HL-60 (cell line): ENCODE results near the gene PRKCE.

Source experiments
- DNase-seq, 2 experiments: peaks; one replicate each; pipeline ENCODE4 v3.0.0-alpha.2; 2010 to 2020; ENCODE audit warnings: low read depth in 1 of 2, low spot score in 1 of 2
- H3K27ac ChIP-seq: fragments of 250-450 bp; sonication (Bioruptor Pico); replicated peaks from 2 replicates; pipeline ENCODE4 v1.5.1; 2020; ENCODE audit warnings: mild to moderate bottlenecking, moderate library complexity
- H3K27me3 ChIP-seq: fragments of 250-450 bp; sonication (Bioruptor Pico); 2 replicates; pipeline ENCODE4 v1.5.1; 2021; ENCODE audit warnings: mild to moderate bottlenecking, moderate library complexity; ENCODE audit not compliant: insufficient read depth, poor library complexity, severe bottlenecking
- H3K4me3 ChIP-seq: replicated peaks from 2 replicates; pipeline ENCODE4 v1.5.1; 2011; ENCODE audit warnings: mild to moderate bottlenecking, control low read depth, low read length; ENCODE audit not compliant: insufficient read depth
- GABPA ChIP-seq: IDR thresholded peaks from 2 replicates; pipeline ENCODE4 v1.6.1; 2012; ENCODE audit warnings: low read depth
- POLR2AphosphoS5 ChIP-seq: IDR thresholded peaks from 2 replicates; pipeline ENCODE4 v1.6.1; 2012; ENCODE audit warnings: low read depth
- REST ChIP-seq: IDR thresholded peaks from 2 replicates; pipeline ENCODE4 v1.6.1; 2012; ENCODE audit warnings: low read depth; ENCODE audit not compliant: insufficient replicate concordance
- SPI1 ChIP-seq: IDR thresholded peaks from 2 replicates; pipeline ENCODE4 v1.6.1; 2012; ENCODE audit warnings: low read depth, mild to moderate bottlenecking, borderline replicate concordance
- TF ChIP-seq, protein P1 (sequence below): IDR thresholded peaks from one replicate; pipeline ENCODE4 v1.5.1; 2011; ENCODE audit warnings: low read length, control low read depth, inconsistent platforms; ENCODE audit not compliant: insufficient read depth

PRKCE gene

GRCh38 chr2:46231721-46232120 is 580.2 kb downstream of the PRKCE start:
- no peaks in the 10 kb centered on the region for H3K27me3 ChIP-seq
- no peak overlapping the region for H3K4me3 ChIP-seq
- no peak for DNase-seq
- H3K27ac ChIP-seq: no peak overlapping the region
- TF ChIP-seq, protein P1, sequence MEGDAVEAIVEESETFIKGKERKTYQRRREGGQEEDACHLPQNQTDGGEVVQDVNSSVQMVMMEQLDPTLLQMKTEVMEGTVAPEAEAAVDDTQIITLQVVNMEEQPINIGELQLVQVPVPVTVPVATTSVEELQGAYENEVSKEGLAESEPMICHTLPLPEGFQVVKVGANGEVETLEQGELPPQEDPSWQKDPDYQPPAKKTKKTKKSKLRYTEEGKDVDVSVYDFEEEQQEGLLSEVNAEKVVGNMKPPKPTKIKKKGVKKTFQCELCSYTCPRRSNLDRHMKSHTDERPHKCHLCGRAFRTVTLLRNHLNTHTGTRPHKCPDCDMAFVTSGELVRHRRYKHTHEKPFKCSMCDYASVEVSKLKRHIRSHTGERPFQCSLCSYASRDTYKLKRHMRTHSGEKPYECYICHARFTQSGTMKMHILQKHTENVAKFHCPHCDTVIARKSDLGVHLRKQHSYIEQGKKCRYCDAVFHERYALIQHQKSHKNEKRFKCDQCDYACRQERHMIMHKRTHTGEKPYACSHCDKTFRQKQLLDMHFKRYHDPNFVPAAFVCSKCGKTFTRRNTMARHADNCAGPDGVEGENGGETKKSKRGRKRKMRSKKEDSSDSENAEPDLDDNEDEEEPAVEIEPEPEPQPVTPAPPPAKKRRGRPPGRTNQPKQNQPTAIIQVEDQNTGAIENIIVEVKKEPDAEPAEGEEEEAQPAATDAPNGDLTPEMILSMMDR: no peak
- TF ChIP-seq POLR2AphosphoS5: no peak
- TF ChIP-seq REST: no peak
- TF ChIP-seq GABPA: no peak
- no peak for TF ChIP-seq SPI1

DNA sequence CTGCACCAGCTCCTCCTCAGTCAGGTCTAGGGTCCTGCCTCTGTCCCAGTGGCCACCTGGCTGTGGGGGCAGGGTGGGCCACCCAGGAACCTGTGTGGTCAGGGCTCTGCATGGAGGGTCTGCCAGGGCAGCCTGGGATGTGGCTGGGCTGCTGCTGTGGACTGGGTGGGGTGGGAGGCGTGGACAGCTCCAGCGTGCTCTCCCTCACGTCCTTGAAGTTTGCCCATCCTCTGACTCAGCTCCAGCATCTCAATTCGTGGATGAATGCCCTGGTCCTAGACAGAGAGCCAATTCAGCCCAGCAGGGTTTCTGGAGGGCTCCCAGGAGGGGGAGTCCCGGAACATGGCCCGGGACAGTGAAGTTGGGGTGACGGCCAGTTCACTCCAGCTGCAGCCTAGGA is 581.4 kb downstream of the PRKCE start:
- no peak overlapping the region for H3K27ac ChIP-seq
- H3K27me3 ChIP-seq: no peaks in the 10 kb centered on the region
- TF ChIP-seq POLR2AphosphoS5 (no peak), GABPA (no peak), SPI1 (no peak), REST (no peak)
- TF ChIP-seq, protein P1: no peak
- DNase-seq: no peak
- no peak overlapping the region for H3K4me3 ChIP-seq

DNA sequence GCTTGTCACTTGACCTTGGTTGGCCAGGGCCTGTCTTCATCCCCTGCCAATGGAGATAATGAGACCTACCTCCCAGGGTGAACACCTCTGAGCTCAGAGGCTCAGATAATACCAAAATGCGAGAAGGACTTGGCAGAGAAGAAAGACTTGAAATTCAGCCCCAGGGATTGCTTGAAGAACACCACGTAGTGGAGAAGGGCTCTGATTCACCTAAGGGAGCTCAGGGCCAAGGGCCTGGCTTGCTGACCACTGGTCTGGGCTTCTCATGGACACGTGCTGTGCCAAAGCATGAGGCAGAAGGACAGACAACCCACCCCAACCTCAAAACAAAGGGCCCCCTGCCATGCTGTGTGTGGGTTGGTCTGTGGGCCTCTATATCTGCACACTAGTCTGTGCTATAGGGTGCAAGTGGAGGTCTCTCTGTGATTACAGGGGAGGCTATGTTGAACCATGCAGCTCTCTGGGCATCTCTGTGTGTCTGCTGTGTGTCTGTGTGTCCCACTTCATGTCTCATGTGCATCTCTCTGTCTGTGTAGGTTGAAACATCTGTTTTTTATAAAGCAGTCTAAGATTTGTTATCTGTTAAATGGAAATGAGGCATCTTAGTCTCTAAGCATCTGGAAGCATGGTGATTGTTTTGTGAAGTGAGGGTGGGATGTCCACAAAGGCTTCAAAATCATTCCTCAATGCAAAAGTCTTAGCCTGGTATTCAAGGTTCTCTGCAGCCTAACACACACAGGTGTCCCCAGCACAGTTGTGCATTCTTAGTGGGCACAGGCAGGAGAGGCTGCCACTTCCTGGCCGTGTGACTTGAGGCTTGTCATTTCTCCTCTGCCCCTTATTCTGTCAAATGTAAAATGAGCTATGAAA is 584.8 kb downstream of the PRKCE start:
- Histone ChIP-seq H3K4me3 (no peak overlapping the region), H3K27me3 (no peaks in the 10 kb centered on the region), H3K27ac (no peak overlapping the region)
- TF ChIP-seq, protein P1: no peak
- TF ChIP-seq POLR2AphosphoS5: no peak
- no peak for TF ChIP-seq GABPA
- no peak for TF ChIP-seq REST
- DNase-seq: no peak
